OCI-LY1 (cell line): ENCODE results near the gene FKBP1A.

Source experiments
- H2AFZ ChIP-seq: fragments of 200-600 bp; sonication (generic), shearing (Covaris generic); 2 replicates; pipeline ENCODE4 v1.6.0; 2014; ENCODE audit warnings: antibody characterized with exemption, mild to moderate bottlenecking, low read length
- H3F3A ChIP-seq: fragments of 200-600 bp; sonication (generic), shearing (Covaris generic); 2 replicates; pipeline ENCODE4 v1.6.0; 2014; ENCODE audit warnings: mild to moderate bottlenecking, antibody characterized with exemption, low read length, moderate library complexity; ENCODE audit not compliant: insufficient read depth
- H3K27ac ChIP-seq: fragments of 200-600 bp; sonication (generic); 2 replicates; pipeline ENCODE4 v1.5.1; 2014; ENCODE audit warnings: low read length, mixed run types, mild to moderate bottlenecking, low read depth; ENCODE audit not compliant: poor library complexity, severe bottlenecking
- H3K27me3 ChIP-seq: fragments of 200-600 bp; sonication (generic); 2 replicates; pipeline ENCODE4 v1.6.0; 2014; ENCODE audit warnings: antibody characterized with exemption, mild to moderate bottlenecking, low read length, moderate library complexity; ENCODE audit not compliant: insufficient read depth
- H3K36me3 ChIP-seq: fragments of 200-600 bp; sonication (generic); 2 replicates; pipeline ENCODE4 v1.6.1; 2014; ENCODE audit warnings: mild to moderate bottlenecking, antibody characterized with exemption, low read length, moderate library complexity, mixed read lengths; ENCODE audit not compliant: insufficient read depth
- H3K4me1 ChIP-seq: fragments of 200-600 bp; sonication (generic); 2 replicates; pipeline ENCODE4 v1.5.1; 2014; ENCODE audit warnings: mild to moderate bottlenecking, low read length, moderate library complexity; ENCODE audit not compliant: insufficient read depth, severe bottlenecking
- H3K4me2 ChIP-seq: fragments of 200-600 bp; sonication (generic), shearing (Covaris generic); 2 replicates; pipeline ENCODE4 v1.6.1; 2014; ENCODE audit warnings: low read length
- H3K4me3 ChIP-seq: fragments of 200-600 bp; sonication (generic); 2 replicates; pipeline ENCODE4 v1.5.1; 2014; ENCODE audit warnings: low read length, low read depth, mild to moderate bottlenecking, mixed read lengths; ENCODE audit not compliant: poor library complexity, severe bottlenecking
- H3K79me2 ChIP-seq: fragments of 200-600 bp; shearing (Covaris generic); 2 replicates; pipeline ENCODE4 v1.6.1; 2016; ENCODE audit warnings: mixed run types, low read length, mixed read lengths; ENCODE audit not compliant: insufficient read depth
- H3K9ac ChIP-seq: fragments of 200-600 bp; sonication (generic), shearing (Covaris generic); 2 replicates; pipeline ENCODE4 v1.6.1; 2014; ENCODE audit warnings: mild to moderate bottlenecking, low read length, mixed read lengths
- H3K9me2 ChIP-seq: fragments of 200-600 bp; sonication (generic), shearing (Covaris generic); 2 replicates; pipeline ENCODE4 v1.6.1; 2014; ENCODE audit warnings: low read depth, mild to moderate bottlenecking, low read length, mixed read lengths
- H3K9me3 ChIP-seq: fragments of 200-600 bp; shearing (Covaris generic); 2 replicates; pipeline ENCODE4 v1.6.1; 2014; ENCODE audit warnings: low read length, mixed read lengths
- H4K20me1 ChIP-seq: fragments of 200-600 bp; sonication (generic), shearing (Covaris generic); 2 replicates; pipeline ENCODE4 v1.6.0; 2016; ENCODE audit warnings: mild to moderate bottlenecking, low read length; ENCODE audit not compliant: insufficient read depth
- CTCF ChIP-seq: fragments of 200-600 bp; sonication (generic), shearing (Covaris generic); IDR thresholded peaks from 2 replicates; pipeline ENCODE4 v1.5.1; 2017; ENCODE audit warnings: mild to moderate bottlenecking, antibody characterized with exemption, low read length, moderate library complexity, mixed read lengths
- EZH2 ChIP-seq: fragments of 200-600 bp; sonication (generic), shearing (Covaris generic); IDR thresholded peaks from 2 replicates; pipeline ENCODE4 v1.8.0; 2017; ENCODE audit warnings: borderline replicate concordance, mixed run types, mild to moderate bottlenecking, antibody characterized with exemption, low read length, moderate library complexity, mixed read lengths

Gene FKBP1A

GRCh38 chr20:1319462-1319861 is 73.4 kb downstream of the FKBP1A start:
- Histone ChIP-seq H2AFZ (no peak overlapping the region), H3K9ac (no peak overlapping the region)

GRCh38 chr20:1319051-1319450 is 73.8 kb downstream of the FKBP1A start:
- no peaks in the 10 kb centered on the region for H3K36me3 ChIP-seq
- H3K79me2 ChIP-seq = no peaks in the 10 kb centered on the region
- no peak overlapping the region for H3K4me2 ChIP-seq

More at GRCh38 chr20:1319462-1319861, 73.4 kb downstream of the FKBP1A start:
- Histone ChIP-seq H3K36me3 (no peaks in the 10 kb centered on the region), H3F3A (no peaks in the 10 kb centered on the region), H3K27me3 (no peaks in the 10 kb centered on the region), H3K27ac (no peak overlapping the region), H3K4me1 (peaks cover 4% of the 10 kb centered on the region), H3K9me2 (no peaks in the 10 kb centered on the region), H4K20me1 (no peaks in the 10 kb centered on the region), H3K9me3 (no peaks in the 10 kb centered on the region), H3K4me2 (no peak overlapping the region), H3K79me2 (no peaks in the 10 kb centered on the region), H3K4me3 (no peak overlapping the region)
- TF ChIP-seq CTCF (no peak), EZH2 (no peak)

More at GRCh38 chr20:1319051-1319450, 73.8 kb downstream of the FKBP1A start:
- H4K20me1 ChIP-seq = no peaks in the 10 kb centered on the region
- H3K9me3 ChIP-seq = no peaks in the 10 kb centered on the region
- H3K9ac ChIP-seq = no peak overlapping the region
- H3K27me3 ChIP-seq = no peaks in the 10 kb centered on the region
- TF ChIP-seq CTCF = no peak
- TF ChIP-seq EZH2 = no peak
- no peaks in the 10 kb centered on the region for H3F3A ChIP-seq
- no peak overlapping the region for H2AFZ ChIP-seq
- H3K4me1 ChIP-seq = peaks cover under 1% of the 10 kb centered on the region
- no peak overlapping the region for H3K4me3 ChIP-seq
- H3K27ac ChIP-seq = no peak overlapping the region
- no peaks in the 10 kb centered on the region for H3K9me2 ChIP-seq
